C4-2B (cell line): ENCODE results near the gene FOXD1.
"Not testable (repeated sequence)": the region's sequence is repeated elsewhere in the genome, so short reads cannot be mapped to it uniquely, and the experiment has no call there.

Source experiments
- H3K27ac ChIP-seq: fragments of 450-650 bp; 2 replicates; pipeline ENCODE4 v1.5.1; 2017
- CTCF ChIP-seq: fragments of 450-650 bp; conservative IDR thresholded peaks from 2 replicates; pipeline ENCODE4 v1.5.1; 2017; ENCODE audit warnings: mild to moderate bottlenecking
- ZFX ChIP-seq: fragments of 450-650 bp; IDR thresholded peaks from 2 replicates; pipeline ENCODE4 v1.6.1; 2017

FOXD1 gene

GRCh38 chr5:73411936-73412596, 36.5 kb downstream of the FOXD1 start:
- no peak overlapping the region for H3K27ac ChIP-seq
- no peak for TF ChIP-seq CTCF
- no peak for TF ChIP-seq ZFX

GRCh38 chr5:73409927-73410326, 38.6 kb downstream of the FOXD1 start:
- H3K27ac ChIP-seq: not testable (repeated sequence)

GRCh38 chr5:73405691-73406090, 42.9 kb downstream of the FOXD1 start:
- H3K27ac ChIP-seq: no peak overlapping the region
- no peak for TF ChIP-seq ZFX
- no peak for TF ChIP-seq CTCF

- H3K27ac ChIP-seq: no peak overlapping the region
- TF ChIP-seq ZFX: no peak
- TF ChIP-seq CTCF: no peak
Observed at GRCh38 chr5:73399775-73400174, 48.8 kb downstream of the FOXD1 start.
